HTERT RPE-1 (cell line): Measurements from ENCODE around the gene NUTM2A.
"Not testable (repeated sequence)": the region's sequence is repeated elsewhere in the genome, so short reads cannot be mapped to it uniquely, and the experiment has no call there.

Source experiments
- in situ Hi-C: fragments of 300-500 bp; cut with MboI; formaldehyde crosslinking; loops from 4 replicates; pipeline ENCODE4 v1.14.3; 2020; ENCODE audit warnings: low sequenced_read_pairs

Gene NUTM2A

GRCh38 chr10:87242192-87242591, 16.9 kb downstream of the NUTM2A start:
- in situ Hi-C loops: not testable (repeated sequence)

- in situ Hi-C loops: not testable (repeated sequence)
Observed at GRCh38 chr10:87247335-87247734, 22.1 kb downstream of the NUTM2A start.

- in situ Hi-C loops: not testable (repeated sequence)
Observed at GRCh38 chr10:87248818-87249353, 23.6 kb downstream of the NUTM2A start.

GRCh38 chr10:87280749-87281392, 55.6 kb downstream of the NUTM2A start:
- in situ Hi-C loops: not testable (repeated sequence)
